OCI-LY7 (cell line): ENCODE results near the gene CIROP. TPM values are rescaled to one million over a fixed set of nuclear protein-coding genes. Genes with fewer than 3 reads are reported as not detected.

ENCODE experiments used
- BruUV-seq: library from RNA; stranded (reverse); fragments of 400-500 nt; replicated peaks from 2 replicates; lab custom pipeline; 2021; lab: Mats Ljungman, UMichigan
- CTCF ChIA-PET: fragments of 300-600 bp; sonication (Branson Sonifier 250); formaldehyde crosslinking; loops from one replicate; lab custom pipeline; 2022; ENCODE audit warnings: antibody characterized with exemption; ENCODE audit not compliant: unreplicated experiment; lab: Charles Lee
- POLR2A ChIA-PET: fragments of 300-600 bp; sonication (Branson Sonifier 250); formaldehyde crosslinking; loops from one replicate; lab custom pipeline; 2022; ENCODE audit warnings: antibody characterized with exemption; lab: Charles Lee
- DNase-seq: peaks from one replicate; pipeline ENCODE4 v3.0.0-alpha.2; 2015; ENCODE audit warnings: low spot score
- H2AFZ ChIP-seq: fragments of 200-600 bp; sonication (generic), shearing (Covaris generic); 2 replicates; pipeline ENCODE4 v1.6.1; 2014; ENCODE audit warnings: mild to moderate bottlenecking, antibody characterized with exemption, low read length, moderate library complexity
- H3K27ac ChIP-seq: fragments of 200-600 bp; sonication (generic); 2 replicates; pipeline ENCODE4 v1.5.1; 2014; ENCODE audit warnings: mixed run types, low read depth, mild to moderate bottlenecking, moderate library complexity, low read length, inconsistent platforms; ENCODE audit not compliant: poor library complexity, severe bottlenecking
- H3K36me3 ChIP-seq: fragments of 200-600 bp; sonication (generic); 2 replicates; pipeline ENCODE4 v1.6.1; 2014; ENCODE audit warnings: mild to moderate bottlenecking, antibody characterized with exemption, low read length, moderate library complexity, mixed read lengths; ENCODE audit not compliant: insufficient read depth
- H3K4me1 ChIP-seq: fragments of 200-600 bp; sonication (generic); 2 replicates; pipeline ENCODE4 v1.5.1; 2014; ENCODE audit warnings: mild to moderate bottlenecking, low read length; ENCODE audit not compliant: insufficient read depth, poor library complexity, severe bottlenecking
- H3K4me2 ChIP-seq: fragments of 200-600 bp; sonication (generic); 2 replicates; pipeline ENCODE4 v1.6.1; 2014; ENCODE audit warnings: mild to moderate bottlenecking, low read length
- H3K4me3 ChIP-seq: fragments of 200-600 bp; sonication (generic); 2 replicates; pipeline ENCODE4 v1.5.1; 2014; ENCODE audit warnings: mild to moderate bottlenecking, low read depth, low read length; ENCODE audit not compliant: poor library complexity, severe bottlenecking
- H3K79me2 ChIP-seq: fragments of 200-600 bp; sonication (generic); 2 replicates; pipeline ENCODE4 v1.6.1; 2016; ENCODE audit warnings: low read depth, mild to moderate bottlenecking, low read length, moderate library complexity, mixed read lengths; ENCODE audit not compliant: insufficient read depth
- H3K9me2 ChIP-seq: fragments of 200-600 bp; sonication (generic); 2 replicates; pipeline ENCODE4 v1.6.1; 2016; ENCODE audit warnings: mild to moderate bottlenecking, low read length, mixed read lengths; ENCODE audit not compliant: insufficient read depth
- H3K9me3 ChIP-seq: fragments of 200-600 bp; sonication (generic); 2 replicates; pipeline ENCODE4 v1.6.1; 2014; ENCODE audit warnings: mild to moderate bottlenecking, mixed run types, low read length, mixed read lengths
- H4K20me1 ChIP-seq: fragments of 200-600 bp; sonication (generic); 2 replicates; pipeline ENCODE4 v1.6.1; 2014; ENCODE audit warnings: mild to moderate bottlenecking, antibody characterized with exemption, low read length, moderate library complexity, mixed read lengths; ENCODE audit not compliant: insufficient read depth
- EZH2phosphoT487 ChIP-seq: fragments of 200-600 bp; sonication (generic); IDR thresholded peaks from 2 replicates; pipeline ENCODE4 v1.6.1; 2018; ENCODE audit warnings: low read depth, borderline replicate concordance, mild to moderate bottlenecking, mixed run types, antibody characterized with exemption, low read length, moderate library complexity, mixed read lengths
- intact Hi-C: fragments of 100-400 bp; cut with micrococcal nuclease; formaldehyde crosslinking; loops from one replicate; pipeline ENCODE4 v1.10.0; 2022; ENCODE audit not compliant: unreplicated experiment
- total RNA-seq, 2 experiments: library from RNA; depleted of rRNA in 1 of 2; stranded (reverse); fragments of >200 nt in 1 of 2; shearing (Covaris generic) in 1 of 2; gene quantifications; 2 replicates each; pipeline ENCODE4 v1.2.3, GENCODE V29; 2014 to 2022
- TF ChIP-seq, protein P1 (sequence below): fragments of 200-600 bp; sonication (generic); conservative IDR thresholded peaks from 2 replicates; pipeline ENCODE4 v1.5.1; 2014; ENCODE audit warnings: mild to moderate bottlenecking, antibody characterized with exemption, low read length, moderate library complexity, mixed read lengths

The CIROP gene
- total RNA-seq, 2 experiments from 2014 or later = not detected

DNA sequence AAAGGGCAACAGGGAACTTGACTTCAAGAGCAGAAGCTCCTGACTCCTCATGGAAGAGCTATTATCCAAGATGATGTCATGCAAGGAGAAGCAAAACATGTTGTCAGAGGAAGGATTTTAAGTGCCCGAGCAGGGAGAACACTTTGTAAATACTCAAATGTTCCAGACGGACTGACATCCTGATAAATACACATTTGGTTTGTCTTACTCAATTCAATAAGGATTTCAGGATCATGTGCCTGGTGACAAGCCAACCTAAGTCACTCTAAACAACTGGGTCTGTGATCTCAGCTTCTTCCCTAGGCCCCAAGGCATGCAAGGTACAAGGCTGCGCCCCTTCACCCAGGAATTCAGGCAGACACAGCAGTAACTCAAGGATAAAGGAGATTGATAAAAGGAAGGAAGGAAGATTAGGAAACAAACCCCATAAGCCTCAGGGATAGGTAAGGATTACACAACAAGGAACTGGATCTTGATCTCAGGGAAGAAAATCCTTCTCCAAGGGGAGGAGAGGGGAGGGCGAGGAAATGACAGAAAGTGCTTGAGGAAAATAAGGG is 41.1 kb upstream of the CIROP start:
- no peaks in the 10 kb centered on the region for H3K9me2 ChIP-seq
- no peak overlapping the region for H3K27ac ChIP-seq
- no peaks in the 10 kb centered on the region for H3K36me3 ChIP-seq
- ChIA-PET CTCF (no interaction called here), POLR2A (no interaction called here)
- intact Hi-C loops = no loop called here
- no peak overlapping the region for H3K4me3 ChIP-seq
- H4K20me1 ChIP-seq = no peaks in the 10 kb centered on the region
- no peak for TF ChIP-seq EZH2phosphoT487
- TF ChIP-seq, protein P1, sequence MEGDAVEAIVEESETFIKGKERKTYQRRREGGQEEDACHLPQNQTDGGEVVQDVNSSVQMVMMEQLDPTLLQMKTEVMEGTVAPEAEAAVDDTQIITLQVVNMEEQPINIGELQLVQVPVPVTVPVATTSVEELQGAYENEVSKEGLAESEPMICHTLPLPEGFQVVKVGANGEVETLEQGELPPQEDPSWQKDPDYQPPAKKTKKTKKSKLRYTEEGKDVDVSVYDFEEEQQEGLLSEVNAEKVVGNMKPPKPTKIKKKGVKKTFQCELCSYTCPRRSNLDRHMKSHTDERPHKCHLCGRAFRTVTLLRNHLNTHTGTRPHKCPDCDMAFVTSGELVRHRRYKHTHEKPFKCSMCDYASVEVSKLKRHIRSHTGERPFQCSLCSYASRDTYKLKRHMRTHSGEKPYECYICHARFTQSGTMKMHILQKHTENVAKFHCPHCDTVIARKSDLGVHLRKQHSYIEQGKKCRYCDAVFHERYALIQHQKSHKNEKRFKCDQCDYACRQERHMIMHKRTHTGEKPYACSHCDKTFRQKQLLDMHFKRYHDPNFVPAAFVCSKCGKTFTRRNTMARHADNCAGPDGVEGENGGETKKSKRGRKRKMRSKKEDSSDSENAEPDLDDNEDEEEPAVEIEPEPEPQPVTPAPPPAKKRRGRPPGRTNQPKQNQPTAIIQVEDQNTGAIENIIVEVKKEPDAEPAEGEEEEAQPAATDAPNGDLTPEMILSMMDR = no peak
- DNase-seq = no peak
- H3K9me3 ChIP-seq = no peaks in the 10 kb centered on the region
- BruUV-seq = no TSS peak
- H2AFZ ChIP-seq = no peak overlapping the region
- H3K4me2 ChIP-seq = no peak overlapping the region
- H3K4me1 ChIP-seq = no peaks in the 10 kb centered on the region
- H3K79me2 ChIP-seq = no peaks in the 10 kb centered on the region

DNA sequence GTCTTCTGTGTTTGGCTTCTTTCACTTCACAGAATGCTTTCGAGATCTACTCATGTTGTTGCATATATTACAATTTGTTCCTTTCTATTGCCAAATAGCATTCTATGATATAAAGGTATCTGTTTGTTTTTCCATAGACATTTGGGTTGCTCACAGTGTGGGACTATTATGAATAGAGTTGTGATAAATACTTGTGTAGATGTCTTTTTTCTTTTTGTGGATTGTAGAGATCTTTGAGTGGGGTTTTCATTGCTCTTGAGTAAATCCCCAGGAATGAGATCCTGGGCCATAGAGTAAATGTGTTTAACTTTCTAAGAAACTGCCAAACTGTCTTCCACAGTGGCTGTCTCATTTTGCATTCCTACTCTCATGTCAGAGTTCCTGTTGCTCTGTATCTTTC is 39.1 kb upstream of the CIROP start:
- no peak overlapping the region for H3K4me2 ChIP-seq
- CTCF ChIA-PET = no interaction called here
- no peak for TF ChIP-seq EZH2phosphoT487
- TF ChIP-seq, protein P1 = no peak
- H3K79me2 ChIP-seq = no peaks in the 10 kb centered on the region
- no peak overlapping the region for H2AFZ ChIP-seq
- no peaks in the 10 kb centered on the region for H3K4me1 ChIP-seq
- H3K9me2 ChIP-seq = no peaks in the 10 kb centered on the region
- DNase-seq = no peak
- no peak overlapping the region for H3K4me3 ChIP-seq
- H3K27ac ChIP-seq = no peak overlapping the region
- no peaks in the 10 kb centered on the region for H3K36me3 ChIP-seq
- no TSS peak for BruUV-seq
- no peaks in the 10 kb centered on the region for H3K9me3 ChIP-seq
- intact Hi-C loops = no loop called here
- POLR2A ChIA-PET = interaction anchor here (1.5 kb wide), 1 partner anchor 10 kb away, joined by 6 read pairs; no protein-coding TSS in a partner anchor
- H4K20me1 ChIP-seq = no peaks in the 10 kb centered on the region

DNA sequence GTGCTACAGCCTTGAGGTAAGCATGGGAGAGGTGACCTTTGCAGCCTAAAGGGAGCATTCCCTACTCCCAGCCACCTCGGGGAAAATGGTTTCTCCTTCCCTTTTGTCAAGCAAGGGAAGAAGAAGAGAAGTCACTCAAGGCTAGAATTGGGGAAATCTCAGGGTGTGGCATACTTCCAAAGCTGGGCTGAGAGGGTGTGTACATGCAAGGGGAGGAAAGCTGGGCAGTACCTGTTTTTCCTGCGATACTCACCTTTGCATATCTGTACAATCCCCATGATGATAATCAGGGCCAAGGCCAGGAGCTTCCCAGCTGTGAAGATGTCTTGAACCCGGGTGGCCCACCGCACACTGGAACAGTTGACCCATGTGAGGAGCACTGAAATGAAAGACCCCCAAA is 38.0 kb upstream of the CIROP start:
- CTCF ChIA-PET = no interaction called here
- BruUV-seq = no TSS peak
- H3K4me2 ChIP-seq = no peak overlapping the region

More for the DNA sequence above, 38.0 kb upstream of the CIROP start:
- Histone ChIP-seq H3K27ac (no peak overlapping the region), H3K9me3 (no peaks in the 10 kb centered on the region), H2AFZ (no peak overlapping the region), H4K20me1 (no peaks in the 10 kb centered on the region), H3K36me3 (no peaks in the 10 kb centered on the region), H3K79me2 (no peaks in the 10 kb centered on the region), H3K4me1 (no peaks in the 10 kb centered on the region), H3K9me2 (no peaks in the 10 kb centered on the region), H3K4me3 (no peak overlapping the region)
- POLR2A ChIA-PET = interaction anchor here (1.2 kb wide), 1 partner anchor 10 kb away, joined by 4 read pairs; no protein-coding TSS in a partner anchor
- no peak for TF ChIP-seq EZH2phosphoT487
- TF ChIP-seq, protein P1 = no peak
- intact Hi-C loops = no loop called here
- no peak for DNase-seq
